KMS-11 (cell line): ENCODE results near the gene ATP6V1G1.
A peak's percentile ranks its signal among the peaks of the same experiment; 100 is the strongest.
"Not testable (repeated sequence)": the region's sequence is repeated elsewhere in the genome, so short reads cannot be mapped to it uniquely, and the experiment has no call there.

ENCODE experiments used
- H2AFZ ChIP-seq: fragments of 200-600 bp; sonication (generic); 2 replicates; pipeline ENCODE4 v1.6.1; 2016; ENCODE audit warnings: antibody characterized with exemption, mixed run types, low read depth
- H3K27ac ChIP-seq: fragments of 200-600 bp; sonication (generic); 2 replicates; pipeline ENCODE4 v1.6.1; 2016; ENCODE audit warnings: mild to moderate bottlenecking, mixed run types
- H3K27me3 ChIP-seq: fragments of 200-600 bp; sonication (generic); 2 replicates; pipeline ENCODE4 v1.6.1; 2017; ENCODE audit warnings: mild to moderate bottlenecking, low read depth, mixed run types, moderate library complexity; ENCODE audit not compliant: insufficient read depth
- H3K36me3 ChIP-seq: fragments of 200-600 bp; sonication (generic); 2 replicates; pipeline ENCODE4 v1.6.1; 2017; ENCODE audit warnings: mild to moderate bottlenecking, mixed run types; ENCODE audit not compliant: insufficient read depth
- H3K4me1 ChIP-seq: fragments of 200-600 bp; sonication (generic); 2 replicates; pipeline ENCODE4 v1.6.1; 2016; ENCODE audit warnings: mild to moderate bottlenecking, low read depth, mixed run types; ENCODE audit not compliant: poor library complexity, severe bottlenecking
- H3K4me2 ChIP-seq: fragments of 200-600 bp; sonication (generic); 2 replicates; pipeline ENCODE4 v1.7.0; 2016; ENCODE audit warnings: mild to moderate bottlenecking, mixed run types
- H3K4me3 ChIP-seq: fragments of 200-600 bp; sonication (generic); IDR thresholded peaks from 2 replicates; pipeline ENCODE4 v1.6.1; 2017; ENCODE audit warnings: low read depth, low read length, mixed read lengths; ENCODE audit not compliant: insufficient read depth
- H3K79me2 ChIP-seq: fragments of 200-600 bp; sonication (generic); 2 replicates; pipeline ENCODE4 v1.6.1; 2016; ENCODE audit warnings: low read depth, mixed run types; ENCODE audit not compliant: insufficient read depth
- H3K9ac ChIP-seq: fragments of 200-600 bp; sonication (generic); 2 replicates; pipeline ENCODE4 v1.6.1; 2016; ENCODE audit warnings: mild to moderate bottlenecking, mixed run types
- H4K20me1 ChIP-seq: fragments of 200-600 bp; sonication (generic); 2 replicates; pipeline ENCODE4 v1.6.1; 2016; ENCODE audit warnings: mild to moderate bottlenecking, mixed run types; ENCODE audit not compliant: insufficient read depth
- TF ChIP-seq, protein P1 (sequence below): fragments of 200-600 bp; sonication (generic); conservative IDR thresholded peaks from 2 replicates; pipeline ENCODE4 v1.6.1; 2017; ENCODE audit warnings: low read depth, mild to moderate bottlenecking, antibody characterized with exemption, low read length, moderate library complexity, mixed read lengths

Gene ATP6V1G1

DNA sequence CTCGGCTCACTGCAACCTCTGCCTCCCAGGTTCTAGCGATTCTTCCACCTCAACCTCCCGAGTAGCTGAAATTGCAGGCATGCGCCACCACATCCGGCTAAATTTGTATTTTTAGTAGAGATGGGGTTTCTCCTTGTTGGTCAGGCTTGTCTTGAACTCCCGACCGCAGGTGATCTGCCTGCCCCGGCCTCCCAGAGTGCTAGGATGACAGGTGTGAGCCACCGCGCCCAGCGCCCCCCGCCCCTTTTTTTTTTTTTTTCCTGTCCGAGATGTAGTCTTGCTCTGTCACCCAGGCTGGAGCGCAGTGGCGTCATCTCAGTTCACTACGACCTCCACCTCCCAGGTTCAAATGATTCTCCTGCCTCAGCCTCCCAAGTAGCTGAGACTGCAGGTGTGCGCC, 6.6 kb downstream of the ATP6V1G1 start:
- no peak overlapping the region for H3K9ac ChIP-seq
- H3K79me2 ChIP-seq: peaks cover 76% of the 10 kb centered on the region
- no peaks in the 10 kb centered on the region for H3K27me3 ChIP-seq
- H3K4me3 ChIP-seq: no peak overlapping the region
- no peak overlapping the region for H2AFZ ChIP-seq
- H4K20me1 ChIP-seq: no peaks in the 10 kb centered on the region
- peaks cover 50% of the 10 kb centered on the region for H3K4me1 ChIP-seq
- H3K4me2 ChIP-seq: no peak overlapping the region; the same call in 1 of the 2 replicates
- H3K27ac ChIP-seq: no peak overlapping the region; the same call in 1 of the 2 replicates
- H3K36me3 ChIP-seq: peaks cover 30% of the 10 kb centered on the region; the same call in 1 of the 2 replicates
- TF ChIP-seq, protein P1, sequence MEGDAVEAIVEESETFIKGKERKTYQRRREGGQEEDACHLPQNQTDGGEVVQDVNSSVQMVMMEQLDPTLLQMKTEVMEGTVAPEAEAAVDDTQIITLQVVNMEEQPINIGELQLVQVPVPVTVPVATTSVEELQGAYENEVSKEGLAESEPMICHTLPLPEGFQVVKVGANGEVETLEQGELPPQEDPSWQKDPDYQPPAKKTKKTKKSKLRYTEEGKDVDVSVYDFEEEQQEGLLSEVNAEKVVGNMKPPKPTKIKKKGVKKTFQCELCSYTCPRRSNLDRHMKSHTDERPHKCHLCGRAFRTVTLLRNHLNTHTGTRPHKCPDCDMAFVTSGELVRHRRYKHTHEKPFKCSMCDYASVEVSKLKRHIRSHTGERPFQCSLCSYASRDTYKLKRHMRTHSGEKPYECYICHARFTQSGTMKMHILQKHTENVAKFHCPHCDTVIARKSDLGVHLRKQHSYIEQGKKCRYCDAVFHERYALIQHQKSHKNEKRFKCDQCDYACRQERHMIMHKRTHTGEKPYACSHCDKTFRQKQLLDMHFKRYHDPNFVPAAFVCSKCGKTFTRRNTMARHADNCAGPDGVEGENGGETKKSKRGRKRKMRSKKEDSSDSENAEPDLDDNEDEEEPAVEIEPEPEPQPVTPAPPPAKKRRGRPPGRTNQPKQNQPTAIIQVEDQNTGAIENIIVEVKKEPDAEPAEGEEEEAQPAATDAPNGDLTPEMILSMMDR: no peak

DNA sequence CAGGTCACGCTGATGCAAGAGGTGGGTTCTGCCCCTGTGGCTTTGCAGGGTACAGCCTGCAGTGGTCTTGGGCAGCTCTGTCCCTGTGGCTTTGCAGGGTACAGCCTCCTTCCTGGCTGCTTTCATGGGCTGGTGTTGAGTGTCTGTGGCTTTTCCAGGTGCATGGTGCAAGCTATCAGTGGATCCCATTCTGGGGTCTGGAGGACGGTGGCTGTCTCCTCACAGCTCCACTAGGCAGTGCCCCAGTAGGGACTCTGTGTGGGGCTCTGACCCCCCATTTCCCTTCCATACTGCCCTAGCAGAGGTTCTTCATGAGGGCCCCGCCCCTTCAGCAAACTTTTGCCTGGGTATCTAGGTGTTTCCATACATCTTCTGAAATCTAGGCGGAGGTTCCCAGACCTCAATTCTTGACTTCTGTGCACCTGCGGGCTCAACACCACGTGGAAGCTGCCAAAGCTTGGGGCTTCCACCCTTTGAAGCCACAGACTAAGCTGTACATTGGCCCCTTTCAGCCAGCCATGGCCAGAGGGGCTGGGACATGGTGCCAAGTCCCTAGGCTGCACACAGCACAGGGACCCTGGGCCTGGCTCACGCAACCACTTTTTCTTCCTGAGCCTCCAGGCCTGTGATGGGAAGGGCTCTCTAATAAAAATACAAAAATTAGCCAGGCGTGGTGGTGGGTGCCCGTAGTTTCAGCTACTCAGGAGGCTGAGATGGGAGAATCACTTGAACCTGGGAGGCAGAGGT, 13.1 kb downstream of the ATP6V1G1 start:
- not testable (repeated sequence) for H2AFZ ChIP-seq, H3K27me3 ChIP-seq, H3K4me3 ChIP-seq, H3K36me3 ChIP-seq, H4K20me1 ChIP-seq, H3K4me2 ChIP-seq, H3K27ac ChIP-seq, H3K9ac ChIP-seq
- Histone ChIP-seq H3K79me2 (peaks cover 10% of the 10 kb centered on the region; the same call in 1 of the 2 replicates), H3K4me1 (peaks cover 12% of the 10 kb centered on the region)

DNA sequence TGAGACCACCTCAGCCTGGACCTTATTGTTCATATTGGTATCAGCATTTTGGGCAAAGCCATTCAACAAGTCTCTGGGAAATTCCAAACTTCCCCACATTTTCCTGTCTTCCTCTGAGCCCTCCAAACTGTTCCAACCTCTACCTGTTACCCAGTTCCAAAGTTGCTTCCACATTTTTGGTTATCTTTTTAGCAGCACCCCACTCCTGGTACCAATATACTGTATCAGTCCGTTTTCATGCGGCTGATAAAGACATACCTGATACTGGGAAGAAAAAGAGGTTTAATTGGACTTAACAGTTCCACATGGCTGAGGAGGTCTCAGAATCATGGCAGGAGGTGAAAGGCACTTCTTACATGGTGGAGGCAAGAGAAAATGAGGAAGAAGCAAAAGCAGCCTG, 14.2 kb downstream of the ATP6V1G1 start:
- not testable (repeated sequence) for H3K27me3 ChIP-seq, H4K20me1 ChIP-seq, H3K36me3 ChIP-seq, H3K79me2 ChIP-seq, H3K4me2 ChIP-seq, H3K9ac ChIP-seq, H3K27ac ChIP-seq, H3K4me3 ChIP-seq, H2AFZ ChIP-seq
- H3K4me1 ChIP-seq: peaks cover 22% of the 10 kb centered on the region

DNA sequence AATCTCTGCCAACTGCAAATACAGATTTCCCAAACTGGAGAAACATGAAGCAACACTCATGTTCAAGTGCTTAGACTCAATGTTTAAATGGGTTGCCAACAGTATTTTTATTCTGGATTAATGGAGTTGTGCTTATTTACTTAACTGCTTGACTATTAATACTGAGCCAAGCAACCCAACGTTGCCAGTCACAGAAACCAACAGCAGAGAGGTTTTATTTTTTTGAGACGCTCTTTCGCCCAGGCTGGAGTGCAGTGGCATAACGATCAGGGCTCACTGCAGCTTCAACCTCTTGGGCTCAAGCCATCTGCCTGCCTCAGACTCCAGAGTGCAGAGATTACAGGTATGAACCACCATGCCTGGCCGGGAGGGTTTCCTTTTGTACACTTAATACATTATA, 15.1 kb downstream of the ATP6V1G1 start:
- Histone ChIP-seq H3K27me3 (no peaks in the 10 kb centered on the region), H3K27ac (peak overlapping the region; percentile 13; the same call in 1 of the 2 replicates), H3K9ac (no peak overlapping the region), H2AFZ (no peak overlapping the region), H3K4me1 (peaks cover 30% of the 10 kb centered on the region), H3K36me3 (peaks cover 5% of the 10 kb centered on the region; the same call in 1 of the 2 replicates), H3K79me2 (no peaks in the 10 kb centered on the region), H3K4me2 (peak overlapping the region; percentile 22; the same call in 1 of the 2 replicates), H4K20me1 (no peaks in the 10 kb centered on the region), H3K4me3 (no peak overlapping the region)
- TF ChIP-seq, protein P1: no peak

DNA sequence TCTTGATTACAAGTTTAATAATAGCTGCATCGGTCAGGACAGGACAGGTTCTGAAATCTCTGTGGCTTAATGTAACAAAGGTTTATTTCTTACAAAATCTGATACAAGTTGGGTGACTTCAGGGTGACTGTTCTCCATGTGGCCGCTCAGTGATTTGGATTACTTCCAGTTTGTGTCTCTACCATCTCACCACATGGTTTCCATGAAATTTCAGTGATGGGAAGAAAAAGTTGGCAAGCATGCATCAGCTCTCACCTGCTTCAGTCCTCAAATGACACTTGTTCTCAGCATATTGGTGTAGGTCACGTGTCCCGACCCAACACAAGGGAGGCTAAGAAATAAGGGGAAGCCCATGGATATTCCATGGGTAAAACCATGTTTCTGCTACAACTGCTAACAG, 15.7 kb downstream of the ATP6V1G1 start:
- H3K36me3 ChIP-seq: no peaks in the 10 kb centered on the region; the same call in 1 of the 2 replicates
- no peak overlapping the region for H2AFZ ChIP-seq
- H3K79me2 ChIP-seq: no peaks in the 10 kb centered on the region
- H3K9ac ChIP-seq: no peak overlapping the region
- no peaks in the 10 kb centered on the region for H3K27me3 ChIP-seq
- TF ChIP-seq, protein P1: no peak
- H3K4me1 ChIP-seq: peaks cover 37% of the 10 kb centered on the region
- no peaks in the 10 kb centered on the region for H4K20me1 ChIP-seq
- H3K4me3 ChIP-seq: no peak overlapping the region
- no peak overlapping the region; the same call in 1 of the 2 replicates for H3K4me2 ChIP-seq
- H3K27ac ChIP-seq: peak overlapping the region; percentile 13; the same call in 1 of the 2 replicates
